OCI-LY1 (cell line): ENCODE data around the gene PPP2R2D.

ENCODE experiments used
- CTCF ChIP-seq: fragments of 200-600 bp; sonication (generic), shearing (Covaris generic); IDR thresholded peaks from 2 replicates; pipeline ENCODE4 v1.5.1; 2017; ENCODE audit warnings: mild to moderate bottlenecking, antibody characterized with exemption, low read length, moderate library complexity, mixed read lengths
- EZH2 ChIP-seq: fragments of 200-600 bp; sonication (generic), shearing (Covaris generic); IDR thresholded peaks from 2 replicates; pipeline ENCODE4 v1.8.0; 2017; ENCODE audit warnings: borderline replicate concordance, mixed run types, mild to moderate bottlenecking, antibody characterized with exemption, low read length, moderate library complexity, mixed read lengths

- TF ChIP-seq CTCF (no peak), EZH2 (no peak)
Observed at GRCh38 chr10:132004052-132004451, 103.2 kb downstream of the PPP2R2D start.
